Peyer's patch (tissue), 4 donors: ENCODE results near the gene MPC2. TPM values are rescaled to one million over a fixed set of nuclear protein-coding genes. Genes with fewer than 3 reads are reported as not detected.

ENCODE experiments used
- DNase-seq, 3 donors: peaks; one replicate each; pipeline ENCODE4 v3.0.0-alpha.2; 2017 to 2019
- H3K27ac ChIP-seq, 4 donors: fragments of 200-600 bp; sonication (generic); one replicate each; pipeline ENCODE4 v1.5.1; 2016 to 2019
- H3K27me3 ChIP-seq, 2 donors: fragments of 200-600 bp; sonication (generic); one replicate each; pipeline ENCODE4 v1.5.1; 2019
- H3K36me3 ChIP-seq, 3 donors: fragments of 200-600 bp; sonication (generic); one replicate each; pipeline ENCODE4 v1.5.1; 2016 to 2019
- H3K4me1 ChIP-seq, 4 donors: fragments of 200-600 bp; sonication (generic); one replicate each; pipeline ENCODE4 v1.5.1; 2016 to 2019
- H3K4me3 ChIP-seq, 4 donors: fragments of 200-600 bp; sonication (generic); 1 replicate in 3 of 4; 2 replicates in 1 of 4; pipeline ENCODE4 v1.5.1; 2016 to 2019; ENCODE audit warnings: mild to moderate bottlenecking in 1 of 4
- H3K9me3 ChIP-seq, 4 donors: fragments of 200-600 bp; sonication (generic); one replicate each; pipeline ENCODE4 v1.5.1; 2016 to 2019; ENCODE audit warnings: mild to moderate bottlenecking in 1 of 4
- POLR2A ChIP-seq, 2 donors: fragments of 450-650 bp; IDR thresholded peaks; one replicate each; pipeline ENCODE4 v1.5.1; 2017; ENCODE audit warnings: antibody characterized with exemption in 2 of 2, mild to moderate bottlenecking in 2 of 2, moderate library complexity in 2 of 2
- total RNA-seq, 4 donors: library from RNA; depleted of rRNA; stranded (reverse); fragments of >200 nt; gene quantifications; one replicate each; pipeline ENCODE4 v1.1.0, GENCODE V29; 2016
- TF ChIP-seq, protein P1 (sequence below), 6 experiments: fragments of 450-650 bp in 4 of 6; fragments of 200-600 bp in 2 of 6; sonication (generic) in 1 of 6; IDR thresholded peaks; one replicate each; pipeline ENCODE4 v1.5.1; 2017 to 2019; ENCODE audit warnings: antibody characterized with exemption in 6 of 6, mild to moderate bottlenecking in 3 of 6, moderate library complexity in 1 of 6

Gene MPC2
- total RNA-seq, 4 donors from 2014 or later = 31.6 to 93.9 (median 61.6) TPM

DNA sequence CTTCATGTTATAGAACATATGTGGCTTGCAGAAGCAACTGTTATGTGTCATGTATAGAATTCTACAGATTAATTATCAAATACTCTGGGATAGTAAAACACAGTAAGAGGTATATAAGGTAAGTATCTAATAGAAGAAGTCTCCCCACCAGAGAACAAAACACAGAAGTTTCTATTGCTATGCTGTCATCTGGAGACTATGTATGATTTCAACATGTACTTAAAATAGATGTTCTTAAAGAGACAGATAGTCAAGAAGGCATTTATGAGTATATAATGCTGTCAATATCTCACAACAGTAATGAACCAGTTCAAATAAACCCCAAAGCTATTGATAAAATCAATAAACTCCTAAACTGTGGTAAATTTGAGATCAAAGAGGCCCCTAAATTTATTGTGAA is 14.8 kb downstream of the MPC2 start:
- Histone ChIP-seq H3K27me3 (no peaks in the 10 kb centered on the region), H3K4me3 (no peak overlapping the region), H3K9me3 (no peaks in the 10 kb centered on the region), H3K27ac (no peak overlapping the region), H3K36me3 (peaks cover 0 to 15% (median 0%) of the 10 kb centered on the region in 3 donors), H3K4me1 (peaks cover 0 to 12% (median 0%) of the 10 kb centered on the region in 4 donors)
- no peak for DNase-seq
- TF ChIP-seq, protein P1, sequence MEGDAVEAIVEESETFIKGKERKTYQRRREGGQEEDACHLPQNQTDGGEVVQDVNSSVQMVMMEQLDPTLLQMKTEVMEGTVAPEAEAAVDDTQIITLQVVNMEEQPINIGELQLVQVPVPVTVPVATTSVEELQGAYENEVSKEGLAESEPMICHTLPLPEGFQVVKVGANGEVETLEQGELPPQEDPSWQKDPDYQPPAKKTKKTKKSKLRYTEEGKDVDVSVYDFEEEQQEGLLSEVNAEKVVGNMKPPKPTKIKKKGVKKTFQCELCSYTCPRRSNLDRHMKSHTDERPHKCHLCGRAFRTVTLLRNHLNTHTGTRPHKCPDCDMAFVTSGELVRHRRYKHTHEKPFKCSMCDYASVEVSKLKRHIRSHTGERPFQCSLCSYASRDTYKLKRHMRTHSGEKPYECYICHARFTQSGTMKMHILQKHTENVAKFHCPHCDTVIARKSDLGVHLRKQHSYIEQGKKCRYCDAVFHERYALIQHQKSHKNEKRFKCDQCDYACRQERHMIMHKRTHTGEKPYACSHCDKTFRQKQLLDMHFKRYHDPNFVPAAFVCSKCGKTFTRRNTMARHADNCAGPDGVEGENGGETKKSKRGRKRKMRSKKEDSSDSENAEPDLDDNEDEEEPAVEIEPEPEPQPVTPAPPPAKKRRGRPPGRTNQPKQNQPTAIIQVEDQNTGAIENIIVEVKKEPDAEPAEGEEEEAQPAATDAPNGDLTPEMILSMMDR (IDR thresholded peaks at IDR 0.05) = no peak
- no peak for TF ChIP-seq POLR2A (IDR thresholded peaks at IDR 0.05)

DNA sequence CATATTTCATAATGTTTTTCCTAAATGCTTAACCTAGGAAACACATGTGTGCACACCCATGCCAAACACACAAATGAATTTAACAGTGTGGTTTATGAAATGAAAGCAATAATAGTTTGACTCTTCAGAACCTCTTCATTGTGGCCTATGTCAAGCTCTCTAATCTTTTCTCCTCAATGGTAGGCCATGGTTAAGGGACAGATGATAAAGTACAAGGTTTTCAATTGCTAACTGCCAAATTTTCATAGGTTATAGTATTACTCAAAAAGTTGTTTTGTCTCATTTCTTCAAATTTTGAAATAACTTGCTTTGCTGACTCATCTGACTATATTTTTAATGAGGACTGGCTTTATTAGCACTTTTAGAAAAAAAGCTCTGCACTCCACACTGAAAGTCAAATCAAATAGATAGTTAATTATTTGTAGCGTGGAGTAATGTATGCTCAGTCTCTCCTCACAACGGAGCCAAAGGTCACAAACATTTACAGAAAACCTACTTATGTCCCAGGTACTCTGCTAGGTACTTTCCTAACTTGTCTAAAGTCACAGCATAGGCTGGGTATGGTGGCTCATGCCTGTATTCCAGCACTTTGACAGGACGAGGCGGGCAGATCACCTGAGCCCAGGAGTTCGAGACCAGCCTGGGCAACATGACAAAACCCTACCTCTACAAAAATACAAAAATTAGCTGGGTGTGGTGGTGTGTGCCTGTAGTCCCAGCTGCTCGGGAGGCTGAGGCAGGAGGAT is 19.9 kb downstream of the MPC2 start:
- Histone ChIP-seq H3K4me1 (no peaks in the 10 kb centered on the region), H3K27me3 (no peaks in the 10 kb centered on the region), H3K4me3 (no peak overlapping the region), H3K36me3 (peaks cover 0 to 30% (median 0%) of the 10 kb centered on the region in 3 donors), H3K9me3 (no peaks in the 10 kb centered on the region), H3K27ac (peak overlapping the region in 2 of 4 donors; percentile 48 to 65)
- peak in 1 of 3 donors; percentile 59 for DNase-seq
- TF ChIP-seq POLR2A (IDR thresholded peaks at IDR 0.05) = no peak
- TF ChIP-seq, protein P1 (IDR thresholded peaks at IDR 0.05) = no peak

DNA sequence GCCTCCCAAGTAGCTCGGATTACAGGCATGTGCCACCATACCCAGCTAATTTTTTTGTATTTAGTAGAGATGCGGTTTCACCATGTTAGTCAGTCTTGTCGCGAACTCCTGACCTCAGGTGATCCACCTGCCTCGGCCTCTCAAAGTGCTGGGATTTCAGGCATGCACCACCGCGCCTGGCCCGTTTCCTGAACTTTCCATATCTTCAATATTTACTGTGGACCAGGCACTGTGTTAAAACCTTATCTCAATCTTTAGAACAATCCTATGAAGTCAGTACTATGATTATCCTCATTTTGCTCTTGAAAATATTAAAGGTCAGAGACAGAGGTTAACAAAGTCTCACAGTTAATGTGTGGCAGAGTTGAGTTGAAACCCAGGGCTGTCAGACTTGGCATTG is 21.3 kb downstream of the MPC2 start:
- Histone ChIP-seq H3K36me3 (peaks cover 0 to 30% (median 0%) of the 10 kb centered on the region in 3 donors), H3K4me3 (no peak overlapping the region), H3K9me3 (no peaks in the 10 kb centered on the region), H3K4me1 (no peaks in the 10 kb centered on the region), H3K27me3 (no peaks in the 10 kb centered on the region), H3K27ac (no peak overlapping the region)
- no peak for DNase-seq
- TF ChIP-seq, protein P1 (IDR thresholded peaks at IDR 0.05) = no peak
- no peak for TF ChIP-seq POLR2A (IDR thresholded peaks at IDR 0.05)

DNA sequence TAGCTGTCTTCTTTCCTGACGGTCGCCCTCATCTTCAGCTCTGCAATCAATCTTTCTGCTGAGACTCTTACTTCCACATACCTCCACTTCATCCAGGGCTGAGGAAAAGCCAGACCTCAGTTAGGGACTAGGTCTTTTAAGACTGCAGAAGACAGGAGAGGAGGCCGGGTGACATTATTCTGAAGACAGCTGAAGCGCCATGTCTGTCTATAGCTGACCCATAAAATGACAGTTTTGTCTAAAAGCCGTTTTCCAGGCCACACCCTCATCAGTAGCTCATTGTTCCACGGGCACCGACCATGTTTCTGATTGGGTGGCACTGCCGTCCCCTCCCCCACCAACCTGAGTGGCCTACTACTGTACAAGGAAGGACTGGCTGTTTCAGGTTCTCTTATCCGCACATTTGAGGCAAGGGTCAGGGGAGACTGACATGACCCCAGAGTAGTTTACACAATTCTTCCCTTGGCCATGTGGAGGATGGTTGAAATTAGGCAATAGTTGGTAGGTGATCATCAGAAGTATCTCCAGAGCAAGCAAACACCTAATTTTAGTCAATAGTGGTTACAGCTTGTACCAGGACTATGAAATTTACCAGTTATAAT is 22.9 kb downstream of the MPC2 start, which contains the start of gene ADCY10:
Gene ADCY10 (minus strand): TSS at position 240 of the 602 bp plus-strand sequence. CDS start 8,994 bp downstream, outside the sequence.
- TF ChIP-seq, protein P1 (IDR thresholded peaks at IDR 0.05) = no peak
- no peak for TF ChIP-seq POLR2A (IDR thresholded peaks at IDR 0.05)
- no peaks in the 10 kb centered on the region for H3K4me1 ChIP-seq
- no peak for DNase-seq
- H3K9me3 ChIP-seq = peaks cover 0 to 4% (median 0%) of the 10 kb centered on the region in 4 donors
- H3K4me3 ChIP-seq = no peak within 1 kb of the TSS
- H3K27me3 ChIP-seq = no peaks in the 10 kb centered on the region
- no peak within 1 kb of the TSS for H3K27ac ChIP-seq
- H3K36me3 ChIP-seq = peaks cover 0 to 23% (median 0%) of the 10 kb centered on the region in 3 donors

DNA sequence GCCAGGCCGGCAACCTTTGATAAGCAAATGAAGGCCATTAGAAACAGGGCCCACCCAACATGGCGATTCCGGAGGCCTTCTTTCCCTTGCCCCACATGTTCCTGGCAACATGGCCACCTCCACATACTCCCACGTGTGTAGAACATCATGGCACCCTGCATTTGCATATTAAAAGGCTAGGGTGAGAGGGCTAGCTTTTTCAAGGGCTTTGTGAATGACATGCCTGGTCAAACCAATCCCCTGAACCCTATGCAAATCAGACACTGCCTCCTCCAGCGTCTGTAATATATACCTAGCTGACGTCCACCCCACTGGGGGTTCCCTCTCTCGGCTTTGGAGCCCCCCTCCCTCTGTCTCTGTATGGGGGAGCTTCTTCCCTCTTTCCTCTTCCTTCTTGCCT is 24.6 kb downstream of the MPC2 start:
- DNase-seq = no peak
- TF ChIP-seq, protein P1 (IDR thresholded peaks at IDR 0.05) = no peak
- no peak for TF ChIP-seq POLR2A (IDR thresholded peaks at IDR 0.05)
- Histone ChIP-seq H3K4me3 (no peak overlapping the region), H3K27me3 (no peaks in the 10 kb centered on the region), H3K36me3 (peaks cover 0 to 15% (median 0%) of the 10 kb centered on the region in 3 donors), H3K27ac (no peak overlapping the region), H3K4me1 (no peaks in the 10 kb centered on the region), H3K9me3 (peaks cover 0 to 4% (median 0%) of the 10 kb centered on the region in 4 donors)
